OCI-LY3 (cell line): Measurements from ENCODE around the gene EP300.

Experiments used
- H2AFZ ChIP-seq: fragments of 200-600, 300-600 bp; shearing (Covaris generic); 2 replicates; pipeline ENCODE4 v1.6.0; 2014; ENCODE audit warnings: antibody characterized with exemption, low read depth, low read length
- H3K27ac ChIP-seq: fragments of 200-600, 300-600 bp; sonication (generic); 2 replicates; pipeline ENCODE4 v1.5.1; 2014; ENCODE audit warnings: mild to moderate bottlenecking, low read length, moderate library complexity, mixed read lengths
- H3K27me3 ChIP-seq: fragments of 200-600, 300-600 bp; sonication (generic); 2 replicates; pipeline ENCODE4 v1.6.1; 2014; ENCODE audit warnings: low read depth, low read length, mixed read lengths
- H3K36me3 ChIP-seq: fragments of 200-600, 300-600 bp; sonication (generic); replicated peaks from 2 replicates; pipeline ENCODE3; 2014; ENCODE audit warnings: low read depth, low read length, mixed read lengths
- H3K4me1 ChIP-seq: fragments of 300-600, 200-600 bp; sonication (generic); 2 replicates; pipeline ENCODE4 v1.6.1; 2014; ENCODE audit warnings: low read length, mixed read lengths
- H3K4me2 ChIP-seq: fragments of 200-600, 300-600 bp; sonication (generic); 2 replicates; pipeline ENCODE4 v1.6.1; 2014; ENCODE audit warnings: low read length, mixed read lengths
- H3K4me3 ChIP-seq: fragments of 300-600, 200-600 bp; sonication (generic); 2 replicates; pipeline ENCODE4 v1.5.1; 2014; ENCODE audit warnings: antibody characterized with exemption, mild to moderate bottlenecking, low read length, moderate library complexity
- H3K79me2 ChIP-seq: fragments of 300-600, 200-600 bp; shearing (Covaris generic); 2 replicates; pipeline ENCODE4 v1.6.1; 2014; ENCODE audit warnings: mild to moderate bottlenecking, low read length, mixed read lengths
- H3K9ac ChIP-seq: fragments of 300-600, 200-600 bp; shearing (Covaris generic); 2 replicates; pipeline ENCODE4 v1.6.0; 2014; ENCODE audit warnings: mild to moderate bottlenecking, low read length, moderate library complexity
- H3K9me3 ChIP-seq: fragments of 200-600, 300-600 bp; shearing (Covaris generic); 2 replicates; pipeline ENCODE4 v1.6.1; 2014; ENCODE audit warnings: low read length, mixed read lengths; ENCODE audit not compliant: insufficient read depth
- H4K20me1 ChIP-seq: fragments of 200-600, 300-600 bp; sonication (generic); 2 replicates; pipeline ENCODE4 v1.6.1; 2016; ENCODE audit warnings: low read length, mixed read lengths; ENCODE audit not compliant: insufficient read depth
- CTCF ChIP-seq: fragments of 200-600, 300-600 bp; sonication (generic); IDR thresholded peaks from 2 replicates; pipeline ENCODE4 v1.5.1; 2014; ENCODE audit warnings: antibody characterized with exemption, low read length, low read depth
- EZH2phosphoT487 ChIP-seq: fragments of 200-600 bp; shearing (Covaris generic); IDR thresholded peaks from 2 replicates; pipeline ENCODE4 v1.6.1; 2018; ENCODE audit warnings: antibody characterized with exemption, mixed run types, low read depth

The EP300 gene

DNA sequence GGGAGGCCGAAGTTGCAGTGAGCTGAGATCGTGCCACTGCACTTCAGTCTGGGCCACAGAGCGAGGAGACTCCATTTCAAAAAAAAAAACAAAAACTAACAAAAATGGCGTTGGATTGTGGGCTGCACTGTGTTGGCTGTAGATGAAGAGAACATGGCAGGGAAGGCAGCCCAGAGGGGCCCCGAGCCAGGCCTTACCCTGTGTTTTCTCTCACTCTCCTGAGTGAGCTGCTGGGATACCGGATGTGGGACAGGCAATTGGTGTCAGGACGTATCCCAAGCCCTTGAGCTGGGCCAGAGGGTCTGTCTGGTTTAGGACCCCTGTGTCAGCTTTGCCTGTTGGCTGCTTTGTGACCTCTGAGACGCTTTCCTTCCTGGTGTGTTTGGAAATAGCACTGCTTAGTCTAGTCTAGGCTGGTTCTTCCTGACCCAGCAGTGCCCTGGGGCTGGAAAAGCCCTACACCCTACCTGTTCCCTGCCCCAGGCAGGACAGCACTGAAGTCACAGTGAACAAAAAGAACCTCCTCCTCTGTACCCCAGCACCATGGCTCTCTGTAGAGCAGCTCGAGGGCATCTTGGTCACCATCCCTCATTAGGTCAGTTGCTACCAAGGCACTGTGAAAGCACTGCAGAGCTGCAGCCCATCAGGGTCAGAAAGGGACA, 130.6 kb downstream of the EP300 start:
- TF ChIP-seq EZH2phosphoT487 (no peak), CTCF (no peak)

DNA sequence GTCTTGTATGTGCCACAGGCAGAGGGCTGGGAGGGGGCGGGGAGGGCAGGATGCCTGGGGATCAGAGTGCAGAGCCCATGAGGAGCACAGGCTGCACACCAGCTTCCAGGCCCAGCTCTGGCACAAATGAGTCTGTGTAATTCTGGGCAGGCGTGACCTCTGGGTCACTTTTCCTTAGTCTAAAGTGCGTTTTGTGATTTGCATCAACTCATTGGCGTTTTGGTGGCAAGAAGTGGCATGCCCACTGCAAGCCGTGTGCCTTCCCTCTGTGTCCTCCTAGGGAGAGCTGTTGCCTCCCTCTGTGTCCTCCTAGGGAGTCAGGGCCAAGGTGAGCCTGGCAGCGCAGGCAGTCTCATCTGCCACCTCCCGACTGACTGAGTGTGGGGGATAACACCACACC, 131.1 kb downstream of the EP300 start:
- Histone ChIP-seq H3K4me3 (no peak overlapping the region), H3K4me2 (no peak overlapping the region), H3K4me1 (no peaks in the 10 kb centered on the region), H3K79me2 (no peaks in the 10 kb centered on the region), H4K20me1 (no peaks in the 10 kb centered on the region), H3K9ac (no peak overlapping the region), H3K27ac (no peak overlapping the region), H3K27me3 (no peaks in the 10 kb centered on the region), H2AFZ (no peak overlapping the region), H3K9me3 (no peaks in the 10 kb centered on the region), H3K36me3 (peaks cover 46% of the 10 kb centered on the region)
- TF ChIP-seq CTCF (no peak), EZH2phosphoT487 (no peak)

More for the DNA sequence above, 130.6 kb downstream of the EP300 start:
- no peaks in the 10 kb centered on the region for H3K79me2 ChIP-seq
- H3K27ac ChIP-seq: no peak overlapping the region
- H3K36me3 ChIP-seq: peaks cover 42% of the 10 kb centered on the region
- H2AFZ ChIP-seq: no peak overlapping the region
- H3K9me3 ChIP-seq: no peaks in the 10 kb centered on the region
- no peak overlapping the region for H3K4me2 ChIP-seq
- no peaks in the 10 kb centered on the region for H3K27me3 ChIP-seq
- H3K4me3 ChIP-seq: no peak overlapping the region
- no peaks in the 10 kb centered on the region for H4K20me1 ChIP-seq
- no peak overlapping the region for H3K9ac ChIP-seq
- H3K4me1 ChIP-seq: peaks cover 1% of the 10 kb centered on the region

DNA sequence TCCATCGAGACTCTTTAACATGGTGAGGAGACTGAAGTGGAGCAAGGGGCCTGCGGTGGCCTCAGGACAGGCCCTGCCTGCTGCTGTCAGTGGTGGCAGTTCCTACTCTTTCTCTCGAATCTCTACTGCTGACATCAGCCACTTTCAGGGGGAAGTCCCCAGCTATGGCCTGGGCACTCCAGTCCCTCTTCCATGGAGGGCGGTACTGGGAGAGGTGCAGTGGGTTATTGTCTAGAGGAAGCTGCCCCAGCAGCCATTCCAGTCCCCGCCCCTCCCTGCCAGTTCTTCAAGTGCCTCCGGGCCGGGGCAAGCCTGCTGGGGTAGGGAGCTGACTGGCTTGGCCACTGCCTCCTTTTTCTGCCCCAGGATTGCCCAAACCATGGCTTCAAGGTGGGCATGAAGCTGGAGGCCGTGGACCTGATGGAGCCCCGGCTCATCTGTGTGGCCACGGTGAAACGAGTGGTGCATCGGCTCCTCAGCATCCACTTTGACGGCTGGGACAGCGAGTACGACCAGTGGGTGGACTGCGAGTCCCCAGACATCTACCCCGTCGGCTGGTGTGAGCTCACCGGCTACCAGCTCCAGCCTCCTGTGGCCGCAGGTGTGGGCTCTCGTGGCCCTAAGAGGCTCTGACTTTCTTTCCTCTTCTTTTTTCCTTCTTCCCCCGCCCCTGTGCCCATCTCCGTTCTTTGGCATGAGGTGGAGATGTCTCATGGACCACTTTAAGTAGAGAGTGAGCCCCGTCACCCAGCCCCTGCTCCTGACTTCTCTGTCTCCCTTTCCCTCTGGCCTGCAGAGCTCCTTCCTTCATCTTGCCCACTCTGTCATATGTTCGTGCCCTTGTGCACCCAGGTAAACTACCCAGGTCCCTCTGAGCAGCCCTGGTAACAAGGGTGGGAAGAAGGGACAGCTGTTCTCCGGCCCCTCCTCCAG, 134.6 kb downstream of the EP300 start:
- Histone ChIP-seq H3K79me2 (no peaks in the 10 kb centered on the region), H3K9ac (no peak overlapping the region), H3K27me3 (no peaks in the 10 kb centered on the region), H3K27ac (no peak overlapping the region), H3K4me1 (no peaks in the 10 kb centered on the region), H2AFZ (no peak overlapping the region), H3K4me2 (no peak overlapping the region), H4K20me1 (no peaks in the 10 kb centered on the region), H3K9me3 (no peaks in the 10 kb centered on the region), H3K36me3 (peaks cover 34% of the 10 kb centered on the region), H3K4me3 (no peak overlapping the region)
- TF ChIP-seq EZH2phosphoT487: no peak
- TF ChIP-seq CTCF: no peak

GRCh38 chr22:41229215-41229614, 136.8 kb downstream of the EP300 start:
- no peak overlapping the region for H3K27ac ChIP-seq
- H3K36me3 ChIP-seq: peaks cover 31% of the 10 kb centered on the region
- H3K79me2 ChIP-seq: no peaks in the 10 kb centered on the region
- H4K20me1 ChIP-seq: no peaks in the 10 kb centered on the region
- TF ChIP-seq EZH2phosphoT487 (no peak), CTCF (no peak)
- no peak overlapping the region for H3K9ac ChIP-seq
- no peaks in the 10 kb centered on the region for H3K9me3 ChIP-seq
- H3K27me3 ChIP-seq: no peaks in the 10 kb centered on the region
- no peak overlapping the region for H3K4me3 ChIP-seq
- H3K4me2 ChIP-seq: no peak overlapping the region
- H2AFZ ChIP-seq: no peak overlapping the region
- no peaks in the 10 kb centered on the region for H3K4me1 ChIP-seq
